ENCODE measurements around the gene HGS.

HGS gene

DNA sequence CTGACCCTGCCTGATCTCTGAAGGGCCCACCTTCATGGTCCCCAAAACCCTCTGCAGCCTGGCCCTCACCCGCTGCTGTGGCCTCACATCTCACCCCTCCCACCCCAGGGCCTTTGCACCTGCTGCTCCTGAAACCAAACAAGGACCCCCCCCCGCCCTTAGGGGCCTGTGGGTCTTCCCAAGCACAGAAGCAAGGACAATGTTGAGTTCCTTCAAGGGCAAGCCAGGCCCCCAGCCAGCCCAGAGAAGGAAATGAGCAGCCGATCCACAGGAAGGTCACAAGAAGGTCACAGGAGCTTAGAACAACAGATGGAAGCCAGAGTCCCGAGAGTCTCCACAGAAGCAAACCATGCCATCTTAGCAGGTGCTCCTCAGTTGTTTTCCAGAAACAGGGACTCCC is 27.0 kb upstream of the HGS start:
- no peak for DNase-seq (ENCODE audit: low read depth)
- no peak overlapping the region for H3K4me3 ChIP-seq (ENCODE audit: low read depth, low read length)

GRCh38 chr17:81659038-81659437 is 24.8 kb upstream of the HGS start:
- H3K4me3 ChIP-seq (ENCODE audit: low read depth, low read length): no peak overlapping the region
- no peak for DNase-seq (ENCODE audit: low read depth)

More for the DNA sequence above, 27.0 kb upstream of the HGS start:
- TF ChIP-seq, protein P1, sequence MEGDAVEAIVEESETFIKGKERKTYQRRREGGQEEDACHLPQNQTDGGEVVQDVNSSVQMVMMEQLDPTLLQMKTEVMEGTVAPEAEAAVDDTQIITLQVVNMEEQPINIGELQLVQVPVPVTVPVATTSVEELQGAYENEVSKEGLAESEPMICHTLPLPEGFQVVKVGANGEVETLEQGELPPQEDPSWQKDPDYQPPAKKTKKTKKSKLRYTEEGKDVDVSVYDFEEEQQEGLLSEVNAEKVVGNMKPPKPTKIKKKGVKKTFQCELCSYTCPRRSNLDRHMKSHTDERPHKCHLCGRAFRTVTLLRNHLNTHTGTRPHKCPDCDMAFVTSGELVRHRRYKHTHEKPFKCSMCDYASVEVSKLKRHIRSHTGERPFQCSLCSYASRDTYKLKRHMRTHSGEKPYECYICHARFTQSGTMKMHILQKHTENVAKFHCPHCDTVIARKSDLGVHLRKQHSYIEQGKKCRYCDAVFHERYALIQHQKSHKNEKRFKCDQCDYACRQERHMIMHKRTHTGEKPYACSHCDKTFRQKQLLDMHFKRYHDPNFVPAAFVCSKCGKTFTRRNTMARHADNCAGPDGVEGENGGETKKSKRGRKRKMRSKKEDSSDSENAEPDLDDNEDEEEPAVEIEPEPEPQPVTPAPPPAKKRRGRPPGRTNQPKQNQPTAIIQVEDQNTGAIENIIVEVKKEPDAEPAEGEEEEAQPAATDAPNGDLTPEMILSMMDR (IDR thresholded peaks at IDR 0.05; ENCODE audit: low read depth, low read length, missing control alignments): no peak

DNA sequence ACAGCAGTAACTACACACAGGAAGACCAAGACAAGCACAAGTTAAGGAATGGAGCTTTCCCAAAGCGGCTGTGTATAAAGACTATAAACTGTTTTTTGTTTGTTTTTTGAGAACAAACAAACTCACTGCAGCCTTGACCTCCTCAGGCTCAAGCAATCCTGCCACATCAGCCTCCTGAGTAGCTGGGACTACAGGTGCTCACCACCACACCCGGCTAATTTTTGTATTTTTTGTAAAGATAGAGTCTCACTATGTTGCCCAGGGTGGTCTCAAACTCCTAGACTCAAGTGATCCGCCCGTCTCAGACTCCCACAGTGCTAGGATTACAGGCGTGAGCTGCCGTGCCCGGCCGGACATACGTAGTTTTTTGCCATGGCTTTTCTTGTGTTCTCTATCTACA is 23.4 kb upstream of the HGS start:
- TF ChIP-seq, protein P1 (IDR thresholded peaks at IDR 0.05; ENCODE audit: low read depth, low read length, missing control alignments): no peak
- H3K4me3 ChIP-seq (ENCODE audit: low read depth, low read length): no peak overlapping the region
- DNase-seq (ENCODE audit: low read depth): no peak

More at GRCh38 chr17:81659038-81659437, 24.8 kb upstream of the HGS start:
- TF ChIP-seq, protein P1 (IDR thresholded peaks at IDR 0.05; ENCODE audit: low read depth, low read length, missing control alignments): no peak

DNA sequence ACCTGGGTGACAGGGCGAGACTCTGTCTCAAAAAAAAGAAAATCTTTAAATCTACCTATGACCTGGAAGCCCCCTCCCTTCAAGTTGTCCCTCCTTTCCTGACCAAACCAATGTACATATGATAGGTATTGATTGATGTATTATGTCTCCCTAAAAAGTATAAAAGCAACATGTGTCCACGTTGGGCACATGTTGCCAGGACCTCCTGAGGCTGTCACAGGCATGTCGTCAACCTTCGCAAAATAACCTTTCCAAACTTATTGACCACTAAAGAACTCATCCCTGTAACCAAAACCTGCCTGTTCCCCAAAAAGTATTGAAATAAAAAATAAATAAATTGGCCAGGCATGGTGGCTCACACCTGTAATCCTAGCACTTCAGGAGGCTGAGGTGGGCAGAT is 21.8 kb upstream of the HGS start:
- H3K4me3 ChIP-seq (ENCODE audit: low read depth, low read length): no peak overlapping the region
- TF ChIP-seq, protein P1 (IDR thresholded peaks at IDR 0.05; ENCODE audit: low read depth, low read length, missing control alignments): no peak
- DNase-seq (ENCODE audit: low read depth): no peak

GRCh38 chr17:81664051-81664470 is 19.8 kb upstream of the HGS start:
- H3K4me3 ChIP-seq (ENCODE audit: low read depth, low read length): no peak overlapping the region
- no peak for DNase-seq (ENCODE audit: low read depth)
- TF ChIP-seq, protein P1 (IDR thresholded peaks at IDR 0.05; ENCODE audit: low read depth, low read length, missing control alignments): no peak

DNA sequence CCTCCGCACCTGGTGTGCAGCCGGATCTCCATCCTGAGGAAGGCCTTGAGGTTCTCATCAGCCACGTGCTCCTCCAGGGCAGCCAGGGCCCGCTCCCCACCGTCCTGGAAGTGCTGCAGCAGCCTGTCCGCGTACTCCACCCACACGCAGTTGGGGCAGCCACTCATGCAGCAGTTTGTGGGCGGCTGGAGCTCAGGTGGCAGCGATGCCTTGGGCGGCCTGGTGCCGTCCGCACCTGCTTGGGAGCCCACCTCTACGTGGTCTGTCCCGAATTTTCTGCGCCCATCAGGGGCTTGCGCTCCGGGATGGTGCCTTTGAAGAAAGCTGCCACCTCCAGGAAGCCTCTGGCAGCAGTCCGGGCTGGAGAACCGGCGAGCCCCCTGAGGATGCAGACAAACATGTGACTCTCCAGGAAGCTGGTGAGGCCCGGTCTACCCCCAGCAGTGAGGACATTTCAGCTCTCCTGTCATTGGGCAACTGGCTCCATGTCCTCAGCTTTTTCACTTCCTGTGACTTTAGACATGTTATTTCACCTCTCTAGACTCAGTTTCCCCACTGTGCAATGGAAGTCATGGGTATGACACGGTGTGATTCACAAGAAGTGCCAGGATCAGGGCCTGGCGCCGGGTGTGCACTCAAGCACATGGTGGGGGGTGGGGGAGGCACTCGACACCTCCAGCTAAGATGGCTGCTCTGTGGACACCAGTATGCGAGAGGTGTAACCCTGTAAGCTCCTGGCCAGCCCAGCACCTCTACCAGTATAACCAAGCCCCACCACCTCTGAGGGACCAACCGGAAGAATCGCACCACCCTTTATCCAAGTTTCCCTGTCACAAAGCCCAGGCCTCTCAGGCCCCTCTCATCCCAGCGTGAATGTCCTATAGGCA is 18.4 kb upstream of the HGS start:
- H3K4me3 ChIP-seq (ENCODE audit: low read depth, low read length): peak overlapping the region; percentile 94
- TF ChIP-seq, protein P1 (IDR thresholded peaks at IDR 0.05; ENCODE audit: low read depth, low read length, missing control alignments): no peak
- no peak for DNase-seq (ENCODE audit: low read depth)

- TF ChIP-seq, protein P1 (IDR thresholded peaks at IDR 0.05; ENCODE audit: low read depth, low read length, missing control alignments): no peak
- H3K4me3 ChIP-seq (ENCODE audit: low read depth, low read length): peak overlapping the region; percentile 94
- no peak for DNase-seq (ENCODE audit: low read depth)
These were observed 17.8 kb upstream of the HGS start for GRCh38 chr17:81666092-81666341.

Measured in GM12864 (cell line).